Astrocyte of the cerebellum (primary cell): ENCODE measurements around the gene XYLT1.

Experiments
- DNase-seq: peaks from one replicate; pipeline ENCODE4 v3.0.0-alpha.2; 2011; ENCODE audit warnings: low read depth
- H3K4me3 ChIP-seq: 2 replicates; pipeline ENCODE4 v1.5.1; 2011; ENCODE audit warnings: mild to moderate bottlenecking, low read depth, low read length, moderate library complexity
- CTCF ChIP-seq: IDR thresholded peaks from 2 replicates; pipeline ENCODE4 v1.5.1; 2012; ENCODE audit warnings: low read length, low read depth, moderate library complexity, mild to moderate bottlenecking; ENCODE audit errors: missing control alignments
- in situ Hi-C: cut with HindIII; loops from 2 replicates; pipeline ENCODE4 v1.10.0; 2017; ENCODE audit warnings: low sequenced_read_pairs

XYLT1 gene

GRCh38 chr16:17173281-17173680 is 297.5 kb downstream of the XYLT1 start:
- no peak for TF ChIP-seq CTCF
- H3K4me3 ChIP-seq = no peak overlapping the region
- in situ Hi-C loops = no loop called here
- peak; percentile 13 for DNase-seq

- DNase-seq = no peak
- TF ChIP-seq CTCF = no peak
- H3K4me3 ChIP-seq = no peak overlapping the region
- in situ Hi-C loops = no loop called here
These were observed 299.3 kb downstream of the XYLT1 start for GRCh38 chr16:17171250-17172143.

- TF ChIP-seq CTCF = no peak
- DNase-seq = no peak
- in situ Hi-C loops = no loop called here
- no peak overlapping the region for H3K4me3 ChIP-seq
These were observed 300.3 kb downstream of the XYLT1 start for GRCh38 chr16:17170435-17170834.

- TF ChIP-seq CTCF = no peak
- in situ Hi-C loops = no loop called here
- H3K4me3 ChIP-seq = no peak overlapping the region
- no peak for DNase-seq
These were observed 302.6 kb downstream of the XYLT1 start for GRCh38 chr16:17168181-17168580.

- no peak for DNase-seq
- TF ChIP-seq CTCF = no peak
- H3K4me3 ChIP-seq = no peak overlapping the region
- in situ Hi-C loops = no loop called here
These were observed 304.7 kb downstream of the XYLT1 start for GRCh38 chr16:17166095-17166494.

GRCh38 chr16:17162560-17162959 is 308.2 kb downstream of the XYLT1 start:
- no peak for TF ChIP-seq CTCF

More at GRCh38 chr16:17162560-17162959, 308.2 kb downstream of the XYLT1 start:
- H3K4me3 ChIP-seq = no peak overlapping the region
- DNase-seq = no peak
- in situ Hi-C loops = no loop called here
